SH-SY5Y (cell line): ENCODE results near the gene ZNF789.

ENCODE experiments used
- GATA2 ChIP-seq: IDR thresholded peaks from 2 replicates; pipeline ENCODE4 v1.6.1; 2011; ENCODE audit warnings: mild to moderate bottlenecking, low read depth, low read length
- GATA3 ChIP-seq: IDR thresholded peaks from 2 replicates; pipeline ENCODE4 v1.6.1; 2011; ENCODE audit warnings: low read depth, mild to moderate bottlenecking, low read length, moderate library complexity

ZNF789 gene

GRCh38 chr7:99489235-99489634, 16.5 kb downstream of the ZNF789 start:
- no peak for TF ChIP-seq GATA2
- no peak for TF ChIP-seq GATA3

GRCh38 chr7:99490878-99491277, 18.2 kb downstream of the ZNF789 start:
- TF ChIP-seq GATA3 (no peak), GATA2 (no peak)

GRCh38 chr7:99493823-99494222, 21.1 kb downstream of the ZNF789 start:
- TF ChIP-seq GATA2 (no peak), GATA3 (no peak)

GRCh38 chr7:99497766-99498545, 25.3 kb downstream of the ZNF789 start:
- no peak for TF ChIP-seq GATA2
- TF ChIP-seq GATA3: no peak

- TF ChIP-seq GATA2: no peak
- no peak for TF ChIP-seq GATA3
Measured at GRCh38 chr7:99498546-99498944, 25.9 kb downstream of the ZNF789 start.

GRCh38 chr7:99499371-99499720, 26.7 kb downstream of the ZNF789 start:
- TF ChIP-seq GATA2 (no peak), GATA3 (no peak)

- TF ChIP-seq GATA2: no peak; the same call in 1 of the 2 replicates
- no peak for TF ChIP-seq GATA3
Measured at GRCh38 chr7:99499721-99500636, 27.3 kb downstream of the ZNF789 start, which contains the start of gene ZNF394. ZNF394 (minus strand) TSS chr7:99500281; CDS start chr7:99500093, 188 bp downstream.

- TF ChIP-seq GATA3: no peak
- TF ChIP-seq GATA2: no peak
Measured at GRCh38 chr7:99500637-99501009, 27.9 kb downstream of the ZNF789 start.

GRCh38 chr7:99504281-99504602, 31.6 kb downstream of the ZNF789 start:
- TF ChIP-seq GATA2 (no peak), GATA3 (no peak)

GRCh38 chr7:99504603-99505323, 32.1 kb downstream of the ZNF789 start, which contains the start of gene ZKSCAN5:
ZKSCAN5 (plus strand) TSS chr7:99504662; CDS start chr7:99506045, 1,383 bp downstream.
- TF ChIP-seq GATA2 (peak; percentile 45; the same call in 1 of the 2 replicates), GATA3 (no peak)

GRCh38 chr7:99505324-99505662, 32.6 kb downstream of the ZNF789 start:
- TF ChIP-seq GATA3 (no peak), GATA2 (no peak)

GRCh38 chr7:99514050-99514449, 41.4 kb downstream of the ZNF789 start:
- TF ChIP-seq GATA2 (no peak), GATA3 (no peak)

- TF ChIP-seq GATA3: no peak
- TF ChIP-seq GATA2: no peak
Measured at GRCh38 chr7:99521399-99521798, 48.7 kb downstream of the ZNF789 start.
